ENCODE measurements around the gene ASXL2. TPM values are rescaled to one million over a fixed set of nuclear protein-coding genes. Genes with fewer than 3 reads are reported as not detected.

ASXL2 gene
- total and polyA plus RNA-seq, 2 of the 13 experiments (the other 11 are each of a cell fraction or from before 2014, with no cell fraction given) = 12.1 to 19.2 TPM

DNA sequence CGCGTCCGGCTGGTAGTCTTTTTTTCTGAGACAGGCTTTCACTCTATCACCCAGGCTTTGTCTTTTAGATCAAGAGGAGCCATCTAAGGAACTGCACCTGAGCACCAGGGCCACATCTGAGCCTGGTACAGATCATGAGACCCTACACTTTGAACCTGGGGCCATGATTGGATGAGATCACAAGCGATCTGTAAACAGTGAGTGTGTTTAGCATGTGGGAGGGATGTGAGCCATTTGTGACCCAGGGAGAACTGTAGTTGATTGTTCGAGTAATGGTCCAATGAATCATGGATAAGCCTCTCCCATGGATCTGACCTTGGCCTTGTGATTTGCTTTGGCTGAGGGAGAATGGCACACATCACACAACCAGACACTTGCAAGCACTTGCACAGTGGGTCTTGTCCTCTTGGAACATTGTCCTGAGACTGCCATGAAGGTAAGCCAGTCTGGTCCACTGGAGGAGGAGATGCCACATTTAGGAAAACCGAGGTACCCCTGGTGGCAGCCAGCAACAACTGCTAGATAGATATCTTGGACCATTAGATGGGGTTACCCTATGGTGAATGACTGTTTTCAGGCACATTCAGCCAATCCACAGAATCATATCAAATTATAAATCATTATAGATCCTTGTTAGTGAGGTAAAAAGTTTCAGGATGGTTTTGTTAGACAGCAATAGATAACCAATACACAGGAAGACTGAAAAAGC is 185.4 kb downstream of the ASXL2 start (continued):
- no peak for TF ChIP-seq ZFP90 (CRISPR knock-in tag; IDR thresholded peaks at IDR 0.05; ENCODE audit: borderline replicate concordance)
- TF ChIP-seq, protein P1, sequence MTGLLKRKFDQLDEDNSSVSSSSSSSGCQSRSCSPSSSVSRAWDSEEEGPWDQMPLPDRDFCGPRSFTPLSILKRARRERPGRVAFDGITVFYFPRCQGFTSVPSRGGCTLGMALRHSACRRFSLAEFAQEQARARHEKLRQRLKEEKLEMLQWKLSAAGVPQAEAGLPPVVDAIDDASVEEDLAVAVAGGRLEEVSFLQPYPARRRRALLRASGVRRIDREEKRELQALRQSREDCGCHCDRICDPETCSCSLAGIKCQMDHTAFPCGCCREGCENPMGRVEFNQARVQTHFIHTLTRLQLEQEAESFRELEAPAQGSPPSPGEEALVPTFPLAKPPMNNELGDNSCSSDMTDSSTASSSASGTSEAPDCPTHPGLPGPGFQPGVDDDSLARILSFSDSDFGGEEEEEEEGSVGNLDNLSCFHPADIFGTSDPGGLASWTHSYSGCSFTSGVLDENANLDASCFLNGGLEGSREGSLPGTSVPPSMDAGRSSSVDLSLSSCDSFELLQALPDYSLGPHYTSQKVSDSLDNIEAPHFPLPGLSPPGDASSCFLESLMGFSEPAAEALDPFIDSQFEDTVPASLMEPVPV (CRISPR knock-in tag; IDR thresholded peaks at IDR 0.05) = no peak; the same call in 1 of the 2 replicates
- no peak for TF ChIP-seq ARHGAP35 (CRISPR knock-in tag; IDR thresholded peaks at IDR 0.05; ENCODE audit: borderline replicate concordance)
- no peak for TF ChIP-seq ZNF235 (CRISPR knock-in tag; IDR thresholded peaks at IDR 0.05; ENCODE audit: borderline replicate concordance)
- no peak for TF ChIP-seq SP2 (CRISPR knock-in tag; IDR thresholded peaks at IDR 0.05)
- no peak for TF ChIP-seq NFRKB (IDR thresholded peaks at IDR 0.05)
- TF ChIP-seq SOX6 (IDR thresholded peaks at IDR 0.05) = no peak
- TF ChIP-seq SOX6 (CRISPR knock-in tag; IDR thresholded peaks at IDR 0.05) = peak; percentile 82
- no peak for TF ChIP-seq ZNF253 (CRISPR knock-in tag; IDR thresholded peaks at IDR 0.05; ENCODE audit: borderline replicate concordance)
- TF ChIP-seq, protein P2, sequence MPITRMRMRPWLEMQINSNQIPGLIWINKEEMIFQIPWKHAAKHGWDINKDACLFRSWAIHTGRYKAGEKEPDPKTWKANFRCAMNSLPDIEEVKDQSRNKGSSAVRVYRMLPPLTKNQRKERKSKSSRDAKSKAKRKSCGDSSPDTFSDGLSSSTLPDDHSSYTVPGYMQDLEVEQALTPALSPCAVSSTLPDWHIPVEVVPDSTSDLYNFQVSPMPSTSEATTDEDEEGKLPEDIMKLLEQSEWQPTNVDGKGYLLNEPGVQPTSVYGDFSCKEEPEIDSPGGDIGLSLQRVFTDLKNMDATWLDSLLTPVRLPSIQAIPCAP (CRISPR knock-in tag; IDR thresholded peaks at IDR 0.05; ENCODE audit: low read depth) = no peak
- TF ChIP-seq KLF12 (CRISPR knock-in tag; IDR thresholded peaks at IDR 0.05; ENCODE audit: borderline replicate concordance) = no peak
- TF ChIP-seq ZNF12 (CRISPR knock-in tag; IDR thresholded peaks at IDR 0.05) = no peak
- no peak for TF ChIP-seq GLI4 (CRISPR knock-in tag; IDR thresholded peaks at IDR 0.05; ENCODE audit: borderline replicate concordance)
- no peak for TF ChIP-seq ZNF180 (CRISPR knock-in tag; IDR thresholded peaks at IDR 0.05; ENCODE audit: borderline replicate concordance, low read depth)
- TF ChIP-seq TOPORS (CRISPR knock-in tag; IDR thresholded peaks at IDR 0.05) = no peak
- TF ChIP-seq, protein P3, sequence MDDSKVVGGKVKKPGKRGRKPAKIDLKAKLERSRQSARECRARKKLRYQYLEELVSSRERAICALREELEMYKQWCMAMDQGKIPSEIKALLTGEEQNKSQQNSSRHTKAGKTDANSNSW (CRISPR knock-in tag; IDR thresholded peaks at IDR 0.05; ENCODE audit: borderline replicate concordance) = no peak
- no peak for TF ChIP-seq HNRNPLL (IDR thresholded peaks at IDR 0.05; ENCODE audit: low read depth, low read length, poor library complexity, severe bottlenecking)
- 0 out of 2 replicates have a peak, but pooled peaks have one; percentile 31 for TF ChIP-seq CHD4 (IDR thresholded peaks at IDR 0.05; ENCODE audit: borderline replicate concordance, low read length)
- no peak for TF ChIP-seq KLF11 (CRISPR knock-in tag; IDR thresholded peaks at IDR 0.05)
- TF ChIP-seq KDM5B (CRISPR knock-in tag; IDR thresholded peaks at IDR 0.05; ENCODE audit: borderline replicate concordance) = 0 out of 2 replicates have a peak, but pooled peaks have one; percentile 17
- TF ChIP-seq SMAD3 (CRISPR knock-in tag; IDR thresholded peaks at IDR 0.05) = peak; percentile 25; the same call in 1 of the 2 replicates
- no peak for TF ChIP-seq ZNF776 (CRISPR knock-in tag; IDR thresholded peaks at IDR 0.05)
- TF ChIP-seq FOXA1 (IDR thresholded peaks at IDR 0.05) = no peak
- peak; percentile 86 for TF ChIP-seq FOXA1 (CRISPR knock-in tag; IDR thresholded peaks at IDR 0.05)
- TF ChIP-seq ELF1 (CRISPR knock-in tag; IDR thresholded peaks at IDR 0.05) = no peak
- no peak for TF ChIP-seq MYNN (CRISPR knock-in tag; IDR thresholded peaks at IDR 0.05; ENCODE audit: low read depth)
- no peak for TF ChIP-seq ZNF264 (CRISPR knock-in tag; IDR thresholded peaks at IDR 0.05)
